ENCODE data around the gene PDILT. TPM values are rescaled to one million over a fixed set of nuclear protein-coding genes. Genes with fewer than 3 reads are reported as not detected.
"Not testable (repeated sequence)": the region's sequence is repeated elsewhere in the genome, so short reads cannot be mapped to it uniquely, and the experiment has no call there.

The PDILT gene
- total RNA-seq, 1 experiment from 2014 or later = not detected

GRCh38 chr16:20317117-20317516 is 87.4 kb downstream of the PDILT start:
- in situ Hi-C loops (cut with HindIII; ENCODE audit: low pct_unique_long_range_greater_than_20kb, low sequenced_read_pairs) = no loop called here
- DNase-seq (ENCODE audit: low read depth, low spot score) = no peak

DNA sequence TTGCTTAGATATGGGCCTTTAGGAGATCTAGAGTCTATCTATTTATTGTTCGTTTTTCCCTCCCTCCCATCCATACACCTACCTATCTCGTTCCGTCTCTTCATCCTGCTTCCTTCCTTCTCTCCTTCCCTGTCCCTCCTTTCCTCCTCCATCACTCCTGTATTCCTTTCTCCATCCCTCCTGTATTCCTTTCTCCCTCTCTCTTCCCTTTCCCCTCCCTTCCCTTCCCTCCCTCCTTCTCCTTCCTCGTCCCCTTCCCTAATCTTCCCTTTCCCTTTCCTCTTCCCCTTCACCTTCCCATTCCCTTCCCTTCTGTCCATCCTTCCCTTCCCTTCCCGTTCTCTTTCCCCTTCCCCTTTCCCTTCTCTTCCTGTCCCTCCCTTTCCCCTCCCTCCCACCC is 87.8 kb downstream of the PDILT start:
- in situ Hi-C loops (cut with HindIII; ENCODE audit: low pct_unique_long_range_greater_than_20kb, low sequenced_read_pairs) = no loop called here
- no peak for DNase-seq (ENCODE audit: low read depth, low spot score)

- DNase-seq (ENCODE audit: low read depth, low spot score) = no peak
- in situ Hi-C loops (cut with HindIII; ENCODE audit: low pct_unique_long_range_greater_than_20kb, low sequenced_read_pairs) = no loop called here
Measured at GRCh38 chr16:20315764-20316163, 88.8 kb downstream of the PDILT start.

DNA sequence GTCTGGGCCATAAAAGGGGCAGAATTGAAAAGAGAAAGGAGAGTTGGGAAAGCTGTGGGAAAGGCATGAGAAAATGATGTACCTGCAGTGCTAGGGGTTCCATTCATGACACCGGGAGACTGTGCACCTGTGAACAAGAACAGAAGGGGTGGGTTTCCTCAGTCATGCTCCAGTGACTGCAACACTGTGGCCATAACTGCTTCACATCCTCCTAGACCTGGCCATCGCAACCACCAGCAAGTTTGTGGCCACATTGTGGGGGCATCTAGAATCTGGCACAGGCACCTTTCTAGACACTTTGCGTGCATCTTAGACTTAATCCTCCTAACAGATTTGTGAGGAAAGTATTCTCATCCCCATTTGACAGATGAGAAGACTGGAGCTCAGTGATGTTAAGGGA is 90.0 kb downstream of the PDILT start:
- in situ Hi-C loops (cut with HindIII; ENCODE audit: low pct_unique_long_range_greater_than_20kb, low sequenced_read_pairs) = no loop called here
- no peak for DNase-seq (ENCODE audit: low read depth, low spot score)

- DNase-seq (ENCODE audit: low read depth, low spot score) = no peak
- in situ Hi-C loops (cut with HindIII; ENCODE audit: low pct_unique_long_range_greater_than_20kb, low sequenced_read_pairs) = no loop called here
Measured at GRCh38 chr16:20313741-20314140, 90.8 kb downstream of the PDILT start.

DNA sequence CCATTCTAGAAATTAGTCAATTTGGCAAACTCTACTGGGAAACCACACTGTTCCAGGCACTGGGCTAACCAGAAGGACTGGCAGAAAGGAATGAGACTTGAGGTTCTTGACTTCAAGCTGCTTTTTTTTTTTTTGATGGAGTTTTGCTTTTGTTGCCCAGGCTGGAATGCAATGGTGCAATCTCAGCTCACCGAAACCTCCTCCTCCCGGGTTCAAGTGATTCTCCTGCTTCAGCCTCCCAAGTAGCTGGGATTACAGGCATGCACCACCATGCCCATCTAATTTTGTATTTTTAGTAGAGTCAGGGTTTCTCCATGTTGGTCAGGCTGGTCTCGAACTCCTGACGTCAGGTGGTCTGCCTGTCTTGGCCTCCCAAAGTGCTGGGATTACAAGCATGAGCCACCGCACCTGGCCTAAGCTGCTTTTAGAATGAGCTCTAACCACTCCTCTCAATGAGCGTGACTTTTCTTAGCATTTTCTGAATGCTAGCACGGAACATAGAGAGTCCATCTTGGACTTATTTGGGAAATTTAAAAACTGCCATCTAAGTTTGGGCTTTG is 91.9 kb downstream of the PDILT start:
- in situ Hi-C loops (cut with HindIII; ENCODE audit: low pct_unique_long_range_greater_than_20kb, low sequenced_read_pairs); DNase-seq (ENCODE audit: low read depth, low spot score): not testable (repeated sequence)

DNA sequence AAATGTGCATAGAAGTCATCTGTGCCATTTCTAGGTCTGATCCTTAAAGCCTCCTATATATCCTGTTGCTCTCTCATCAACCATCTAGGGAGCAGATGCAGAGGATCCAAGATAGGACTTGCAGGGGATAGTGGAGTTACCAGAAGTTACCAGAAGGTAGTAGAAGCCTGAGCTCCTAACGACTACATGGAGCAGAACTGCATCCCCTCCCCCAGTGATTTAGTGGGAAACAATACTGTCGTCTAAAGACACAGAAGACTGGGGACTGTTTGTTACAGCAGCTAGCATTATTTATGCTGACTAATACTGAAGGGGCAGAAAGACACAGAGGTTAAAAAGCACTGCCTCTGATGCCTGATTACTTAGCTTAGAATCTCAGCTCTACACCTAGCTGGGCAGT is 93.0 kb downstream of the PDILT start:
- in situ Hi-C loops (cut with HindIII; ENCODE audit: low pct_unique_long_range_greater_than_20kb, low sequenced_read_pairs) = no loop called here
- no peak for DNase-seq (ENCODE audit: low read depth, low spot score)

DNA sequence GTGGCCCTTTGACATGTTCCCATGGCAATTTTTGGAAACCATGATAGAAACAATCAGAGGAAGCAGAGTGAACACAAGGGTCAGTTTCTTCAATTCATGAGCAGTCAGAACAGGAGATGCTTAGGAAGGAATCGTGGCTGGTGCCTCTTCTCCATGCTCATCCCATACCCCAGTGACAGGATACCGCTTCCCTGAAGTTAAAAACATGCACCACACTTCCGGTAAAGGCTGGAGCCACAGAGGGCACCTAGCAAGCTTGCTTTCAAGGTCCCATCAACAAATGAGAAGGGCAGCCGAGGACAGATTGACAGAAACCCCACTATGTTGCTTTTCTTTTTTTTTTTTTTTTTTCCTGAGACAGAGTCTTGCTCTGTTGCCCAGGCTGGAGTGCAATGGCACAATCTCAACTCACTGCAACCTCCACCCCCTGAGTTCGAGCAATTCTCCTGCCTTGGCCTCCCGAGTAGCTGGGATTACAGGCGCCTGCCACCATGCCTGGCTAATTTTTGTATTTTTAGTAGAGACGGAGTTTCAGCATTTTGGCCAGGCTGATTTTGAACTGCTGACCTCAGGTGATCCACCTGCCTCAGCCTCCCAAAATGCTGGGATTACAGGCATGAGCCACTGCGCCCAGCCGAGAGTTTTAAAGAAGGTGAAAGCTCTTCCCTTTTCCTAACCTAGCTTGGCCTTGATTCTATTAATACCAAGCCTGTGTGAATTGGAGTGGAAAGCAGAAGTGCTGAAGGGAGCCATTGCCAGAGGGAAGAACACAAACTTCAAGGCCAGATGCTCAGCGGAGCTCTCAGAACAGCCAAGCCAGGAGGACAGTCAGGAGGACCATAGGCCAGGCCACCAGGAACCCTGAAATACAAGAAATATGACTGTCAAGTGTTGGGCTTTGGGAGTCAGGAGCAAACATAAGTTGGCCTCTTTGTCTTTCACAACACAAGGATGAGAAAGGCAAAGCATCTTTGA is 93.8 kb downstream of the PDILT start:
- no peak for DNase-seq (ENCODE audit: low read depth, low spot score)
- in situ Hi-C loops (cut with HindIII; ENCODE audit: low pct_unique_long_range_greater_than_20kb, low sequenced_read_pairs) = no loop called here

DNA sequence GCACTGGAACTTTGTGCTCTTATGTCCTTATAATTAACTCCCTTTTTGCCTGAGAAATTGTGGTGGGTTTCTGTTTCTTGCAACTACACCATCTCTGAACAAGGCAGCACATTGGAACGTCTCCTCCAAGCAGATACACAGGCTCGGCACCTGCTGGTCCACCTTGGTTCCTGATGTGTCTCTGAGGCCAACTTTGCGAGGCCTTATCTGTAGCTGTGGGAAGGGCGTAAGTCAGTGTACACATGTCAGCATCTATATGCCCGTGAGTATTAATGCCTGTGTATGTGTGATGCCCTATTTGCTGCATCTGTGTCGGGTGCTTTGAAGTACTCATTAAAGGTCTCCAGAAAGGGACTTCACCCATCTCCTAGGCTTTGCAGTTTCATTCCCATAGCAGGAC is 94.8 kb downstream of the PDILT start:
- DNase-seq (ENCODE audit: low read depth, low spot score) = no peak
- in situ Hi-C loops (cut with HindIII; ENCODE audit: low pct_unique_long_range_greater_than_20kb, low sequenced_read_pairs) = no loop called here

Other genes starting within 250 kb of the PDILT start
- gene GP2, start 77.2 kb downstream of the PDILT start, total RNA-seq (2014; rRNA removed; shearing (Covaris generic)) = not detected in 2 replicates
- not detected in 2 replicates for gene UMOD, start 52.0 kb downstream of the PDILT start, total RNA-seq (2014; rRNA removed; shearing (Covaris generic))
- not detected in 2 replicates for gene ACSM5, start 4.8 kb upstream of the PDILT start, total RNA-seq (2014; rRNA removed; shearing (Covaris generic))
- not detected in 2 replicates for gene ACSM2A, start 46.8 kb upstream of the PDILT start, total RNA-seq (2014; rRNA removed; shearing (Covaris generic))
- gene ACSM2B, start 171.6 kb upstream of the PDILT start, total RNA-seq (2014; rRNA removed; shearing (Covaris generic)) = not detected in 2 replicates

Data from SK-MEL-5 (cell line).